K562 (cell line): Measurements from ENCODE around the gene MAP1LC3B. TPM values are rescaled to one million over a fixed set of nuclear protein-coding genes. Genes with fewer than 3 reads are reported as not detected.
A peak's percentile ranks its signal among the peaks of the same experiment; 100 is the strongest.

Source experiments
- ATAC-seq: fragments of 200-7000 bp; cut with Tn5 transposase; 3 replicates; pipeline ENCODE4 v1.9.1; 2020; ENCODE audit warnings: moderate library complexity
- BruUV-seq: library from RNA; stranded (reverse); fragments of 400-500 nt; replicated peaks from 2 replicates; lab custom pipeline; 2021; lab: Mats Ljungman, UMichigan
- CTCF ChIA-PET: fragments of 300-600 bp; formaldehyde crosslinking; extraction: SDS; loops from one replicate; lab custom pipeline; 2021; ENCODE audit warnings: low intra/inter-chr PET ratio; lab: Yijun Ruan, JAX
- POLR2A ChIA-PET: fragments of 300-600, 350-650 bp; sonication (Branson Sonifier 250); formaldehyde crosslinking; extraction: SDS; loops from one replicate; lab custom pipeline; 2021; ENCODE audit warnings: antibody characterized with exemption, inconsistent platforms; lab: Yijun Ruan, JAX
- DNase-seq, 4 experiments: peaks; one replicate each; pipeline versions ENCODE4 v3.0.0 to v3.0.0-alpha.2; 2011 to 2018; ENCODE audit warnings: low spot score in 3 of 4, mixed read lengths in 3 of 4; ENCODE audit errors: extremely low read depth in 1 of 4
- FAIRE-seq: peaks from 2 replicates; lab custom pipeline; 2011; peaks lifted over from hg19 to GRCh38; lab: Jason Lieb, UNC
- H2AFZ ChIP-seq: 2 replicates; pipeline ENCODE4 v1.6.0; 2011; ENCODE audit warnings: low read depth, low read length, control low read depth, inconsistent platforms
- H3K27ac ChIP-seq: fragments of 200-600 bp; 3 replicates; pipeline ENCODE4 v1.8.0; 2011; ENCODE audit warnings: low read depth, mild to moderate bottlenecking, control low read depth, inconsistent platforms, low read length, moderate library complexity, mixed read lengths; ENCODE audit errors: extremely low read depth
- H3K27me3 ChIP-seq, 2 experiments: fragments of 300-600 bp in 1 of 2; 2 replicates in 1 of 2; 3 replicates in 1 of 2; pipeline versions ENCODE4 v1.6.0 to v1.8.0; 2011; ENCODE audit warnings: inconsistent platforms in 2 of 2, low read length in 2 of 2, mild to moderate bottlenecking in 1 of 2, mixed read lengths in 1 of 2, moderate library complexity in 1 of 2; ENCODE audit not compliant: control insufficient read depth in 2 of 2, insufficient read depth in 2 of 2
- H3K36me3 ChIP-seq: fragments of 300-600 bp; 3 replicates; pipeline ENCODE4 v1.8.0; 2011; ENCODE audit warnings: mild to moderate bottlenecking, low read length, inconsistent platforms; ENCODE audit not compliant: control insufficient read depth, insufficient read depth
- H3K4me1 ChIP-seq, 2 experiments: fragments of 200-600 bp in 1 of 2; replicated peaks in 1 of 2; 2 replicates in 1 of 2; 3 replicates in 1 of 2; pipeline versions ENCODE4 v1.5.1 to v1.8.0; 2011; ENCODE audit warnings: inconsistent platforms in 2 of 2, low read length in 2 of 2, mild to moderate bottlenecking in 1 of 2, mixed read lengths in 1 of 2, moderate library complexity in 1 of 2; ENCODE audit not compliant: control insufficient read depth in 2 of 2, insufficient read depth in 2 of 2
- H3K4me2 ChIP-seq: 2 replicates; pipeline ENCODE4 v1.6.1; 2011; ENCODE audit warnings: low read length, control low read depth, inconsistent platforms, mixed read lengths; ENCODE audit not compliant: insufficient read depth
- H3K4me3 ChIP-seq: fragments of 200-600 bp; sonication (generic), shearing (Covaris generic); 2 replicates; pipeline ENCODE4 v1.5.1; 2016; ENCODE audit warnings: control low read depth, inconsistent platforms
- H3K79me2 ChIP-seq: fragments of 200-600 bp; 3 replicates; pipeline ENCODE4 v1.8.0; 2011; ENCODE audit warnings: low read length, inconsistent platforms; ENCODE audit not compliant: control insufficient read depth, insufficient read depth
- H3K9ac ChIP-seq, 2 experiments: 2 replicates each; pipeline versions ENCODE4 v1.6.0 to v1.6.1; 2011; ENCODE audit warnings: low read depth in 2 of 2, low read length in 2 of 2, control low read depth in 1 of 2, inconsistent platforms in 1 of 2, mild to moderate bottlenecking in 1 of 2, mixed read lengths in 1 of 2; ENCODE audit not compliant: insufficient read depth in 1 of 2
- H3K9me1 ChIP-seq: one replicate; pipeline ENCODE4 v1.6.0; 2011; ENCODE audit warnings: inconsistent platforms, mild to moderate bottlenecking, low read length, moderate library complexity; ENCODE audit not compliant: control insufficient read depth, insufficient read depth
- H3K9me3 ChIP-seq: replicated peaks from 2 replicates; pipeline ENCODE4 v1.5.1; 2011; ENCODE audit warnings: low read depth, low read length, inconsistent platforms; ENCODE audit not compliant: control insufficient read depth, insufficient read depth
- H4K20me1 ChIP-seq: replicated peaks from 2 replicates; pipeline ENCODE4 v1.6.1; 2011; ENCODE audit warnings: low read length, inconsistent platforms, mixed read lengths; ENCODE audit not compliant: control insufficient read depth, insufficient read depth
- HMGXB4 ChIP-seq: sonication (generic); formaldehyde crosslinking; IDR thresholded peaks from 2 replicates; pipeline ENCODE4 v1.8.1; 2023; ENCODE audit warnings: mild to moderate bottlenecking, missing genetic modification reagents
- KLF10 ChIP-seq: fragments of 250-450 bp; sonication (Bioruptor Pico); IDR thresholded peaks from 2 replicates; pipeline ENCODE4 v1.6.1; 2021; ENCODE audit warnings: matching md5 sums
- PRMT5 ChIP-seq: sonication (generic); formaldehyde crosslinking; IDR thresholded peaks from 2 replicates; pipeline ENCODE4 v1.5.0; 2020; ENCODE audit warnings: missing genetic modification reagents
- RNF219 ChIP-seq: fragments of 250-450 bp; sonication (Bioruptor Pico); IDR thresholded peaks from 2 replicates; pipeline ENCODE4 v1.5.0; 2022; ENCODE audit warnings: mild to moderate bottlenecking
- VEZF1 ChIP-seq: fragments of 200-800 bp; sonication (Bioruptor generic); IDR thresholded peaks from 2 replicates; pipeline ENCODE4 v1.6.1; 2017; ENCODE audit warnings: missing genetic modification characterization, missing compliant biosample characterization
- ZNF282 ChIP-seq: sonication (generic); formaldehyde crosslinking; IDR thresholded peaks from 2 replicates; pipeline ENCODE4 v1.8.1; 2023; ENCODE audit warnings: missing genetic modification reagents
- WGBS: fragments of 100-300 bp; shearing (Covaris generic); methylation state at CpG from one replicate; pipeline ENCODE4 v1.1.6; 2016; ENCODE audit warnings: low coverage, mixed read lengths; ENCODE audit not compliant: insufficient coverage; ENCODE audit errors: missing lambda C conversion rate; 5-methylcytosine and 5-hydroxymethylcytosine counted together
- in situ Hi-C: fragments of 300-500 bp; cut with MboI; formaldehyde crosslinking; loops from 4 replicates; pipeline ENCODE4 v1.15.0; 2018; ENCODE audit warnings: inconsistent platforms, mixed read lengths
- intact Hi-C: fragments of 100-400 bp; cut with micrococcal nuclease; formaldehyde crosslinking; loops from 2 replicates; pipeline ENCODE4 v1.14.2; 2022
- polyA plus RNA-seq, 8 experiments: library from polyadenylated mRNA; depleted of rRNA in 4 of 8; stranded (reverse) in 5 of 8; unstranded in 3 of 8; fragments of >200 nt; fragmentation: Nextera tagmentation in 2 of 8; fragmentation: Illumina TruSeq in 1 of 8; extraction: Ambion mirVana in 2 of 8; extraction: Trizol in 1 of 8; gene quantifications; 2 replicates each; pipeline versions ENCODE4 v1.2.1 to v1.2.3, GENCODE V29; 2011 to 2014; ENCODE audit warnings: inconsistent platforms in 1 of 8, missing spikeins in 1 of 8
- total RNA-seq, 7 experiments: library from RNA; depleted of rRNA in 6 of 7; stranded (reverse); fragments of >200 nt in 6 of 7; fragmentation: Illumina TruSeq in 2 of 7; extraction: Trizol in 2 of 7; gene quantifications; 2 replicates each; pipeline versions ENCODE4 v1.2.1 to v1.2.3, GENCODE V29; 2011 to 2021; ENCODE audit warnings: low replicate concordance in 1 of 7
- TF ChIP-seq, protein P1 (sequence below): fragments of 450-650 bp; IDR thresholded peaks from 2 replicates; pipeline ENCODE4 v1.7.1; 2018; ENCODE audit warnings: mild to moderate bottlenecking, low read depth; ENCODE audit not compliant: partially characterized antibody

Gene MAP1LC3B
- total and polyA plus RNA-seq, 9 of the 15 experiments (the other 6 are each of a cell fraction or from before 2014, with no cell fraction given), result 16.0 to 81.5 (median 36.7) TPM

DNA sequence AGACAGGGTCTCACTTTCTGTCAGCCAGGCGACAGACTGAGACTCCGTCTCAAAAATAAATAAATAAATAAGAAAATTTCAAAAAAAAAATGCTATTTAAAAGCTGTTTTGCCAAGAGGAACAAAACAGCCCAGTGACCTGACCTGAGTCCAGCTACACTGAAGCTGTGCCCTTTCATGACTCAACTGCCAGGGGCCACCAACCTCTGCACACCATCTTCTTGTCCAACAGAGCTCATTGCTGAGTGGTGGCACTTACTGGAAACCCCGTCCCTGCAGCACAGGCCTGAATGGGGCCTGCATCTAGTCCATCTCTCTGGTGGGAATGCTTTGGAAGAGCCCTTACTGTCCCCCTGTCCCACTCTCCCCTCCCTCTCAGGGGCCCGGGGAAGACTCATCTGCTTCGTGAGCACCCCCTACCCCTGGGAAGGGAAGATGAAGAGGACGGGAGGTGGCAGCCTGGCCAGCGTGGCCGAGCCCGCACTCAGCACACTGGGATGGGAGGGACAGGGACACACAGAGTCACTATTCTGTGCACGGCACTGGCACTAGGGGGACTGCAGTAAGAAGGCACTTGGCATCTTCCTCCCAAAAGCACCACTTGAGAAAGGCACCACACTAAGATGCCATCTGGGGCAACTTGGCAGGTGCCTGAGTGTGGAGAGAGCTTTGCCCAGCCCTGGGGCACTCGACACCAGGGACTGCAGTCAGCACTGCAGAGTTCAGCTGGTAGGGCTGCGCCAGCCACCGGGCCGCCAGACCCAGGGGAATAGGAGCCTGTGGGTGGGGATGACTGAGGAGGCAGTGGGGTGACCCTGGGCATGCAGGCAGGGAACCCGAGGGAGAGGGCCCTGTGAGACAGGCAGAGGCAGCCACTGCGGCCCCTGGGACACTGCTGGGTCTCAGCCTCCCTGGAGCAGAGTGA lies 22.1 kb upstream of the MAP1LC3B start (continued):
- TF ChIP-seq RNF219, result no peak
- TF ChIP-seq VEZF1 (CRISPR knock-in tag), result no peak
- TF ChIP-seq KLF10 (CRISPR knock-in tag), result no peak

- no peak overlapping the region for H3K4me2 ChIP-seq
- H3K36me3 ChIP-seq, result peaks cover 21% of the 10 kb centered on the region; the same call in 2 of the 3 replicates
- ATAC-seq (no peak), DNase-seq (no peak), FAIRE-seq (no peak)
- H4K20me1 ChIP-seq, result peaks cover 9% of the 10 kb centered on the region; the same call in 1 of the 2 replicates
- intact Hi-C loops (no loop called here), in situ Hi-C loops (no loop called here)
- peaks cover 83% of the 10 kb centered on the region for H3K79me2 ChIP-seq
- ChIA-PET CTCF (no interaction called here), POLR2A (interaction anchor here (1.5 kb wide), 1 partner anchor 10 kb away, joined by 3 read pairs; no protein-coding TSS in a partner anchor)
- H3K27me3 ChIP-seq, result no peaks in the 10 kb centered on the region
- no peak overlapping the region for H2AFZ ChIP-seq
- 88% methylated on average over 20 of the region's 20 CpGs for WGBS
- no peak overlapping the region for H3K4me3 ChIP-seq
- no peaks in the 10 kb centered on the region for H3K9me3 ChIP-seq
- H3K9ac ChIP-seq, result peak overlapping the region in 1 of 2 experiments; percentile 19; a peak in 1 of 4 replicates
- no TSS peak for BruUV-seq
- H3K27ac ChIP-seq, result no peak overlapping the region
- H3K9me1 ChIP-seq, result no peaks in the 10 kb centered on the region
- peaks cover 9 to 11% of the 10 kb centered on the region in 2 experiments; a peak in 4 of 5 replicates for H3K4me1 ChIP-seq
- TF ChIP-seq PRMT5 (CRISPR knock-in tag), result no peak
- TF ChIP-seq HMGXB4 (CRISPR knock-in tag), result no peak
- TF ChIP-seq ZNF282, result no peak
- TF ChIP-seq, protein P1, sequence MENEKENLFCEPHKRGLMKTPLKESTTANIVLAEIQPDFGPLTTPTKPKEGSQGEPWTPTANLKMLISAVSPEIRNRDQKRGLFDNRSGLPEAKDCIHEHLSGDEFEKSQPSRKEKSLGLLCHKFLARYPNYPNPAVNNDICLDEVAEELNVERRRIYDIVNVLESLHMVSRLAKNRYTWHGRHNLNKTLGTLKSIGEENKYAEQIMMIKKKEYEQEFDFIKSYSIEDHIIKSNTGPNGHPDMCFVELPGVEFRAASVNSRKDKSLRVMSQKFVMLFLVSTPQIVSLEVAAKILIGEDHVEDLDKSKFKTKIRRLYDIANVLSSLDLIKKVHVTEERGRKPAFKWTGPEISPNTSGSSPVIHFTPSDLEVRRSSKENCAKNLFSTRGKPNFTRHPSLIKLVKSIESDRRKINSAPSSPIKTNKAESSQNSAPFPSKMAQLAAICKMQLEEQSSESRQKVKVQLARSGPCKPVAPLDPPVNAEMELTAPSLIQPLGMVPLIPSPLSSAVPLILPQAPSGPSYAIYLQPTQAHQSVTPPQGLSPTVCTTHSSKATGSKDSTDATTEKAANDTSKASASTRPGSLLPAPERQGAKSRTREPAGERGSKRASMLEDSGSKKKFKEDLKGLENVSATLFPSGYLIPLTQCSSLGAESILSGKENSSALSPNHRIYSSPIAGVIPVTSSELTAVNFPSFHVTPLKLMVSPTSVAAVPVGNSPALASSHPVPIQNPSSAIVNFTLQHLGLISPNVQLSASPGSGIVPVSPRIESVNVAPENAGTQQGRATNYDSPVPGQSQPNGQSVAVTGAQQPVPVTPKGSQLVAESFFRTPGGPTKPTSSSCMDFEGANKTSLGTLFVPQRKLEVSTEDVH, result no peak
These were observed 20.8 kb upstream of the MAP1LC3B start for GRCh38 chr16:87371261-87371866.
